Activated CD8-positive, alpha-beta memory T cell treated with anti-CD3 and anti-CD28 coated beads for 24 hours (primary cell): ENCODE results near the gene RPIA.

Experiments used
- DNase-seq: peaks from one replicate; pipeline ENCODE4 v3.0.0-alpha.2; 2020

The RPIA gene

DNA sequence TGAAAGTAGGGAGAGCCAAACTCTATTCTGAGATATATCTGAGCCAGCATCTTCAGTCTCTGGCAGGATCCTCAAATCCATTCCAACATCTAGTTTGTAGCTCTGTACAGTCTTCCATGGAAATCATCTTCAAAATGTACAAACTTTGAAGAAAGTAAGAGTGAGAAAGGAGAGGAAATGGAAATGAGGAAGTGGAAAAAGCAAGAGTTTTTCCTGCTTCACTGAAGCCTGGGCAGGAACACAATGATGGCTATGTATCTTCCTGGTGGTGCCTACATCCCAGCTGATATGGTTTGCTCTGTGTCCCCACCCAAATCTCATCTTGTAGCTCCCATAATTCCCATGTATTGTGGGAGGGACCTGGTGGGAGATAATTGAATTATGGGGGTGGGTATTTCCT lies 4.1 kb upstream of the RPIA start:
- DNase-seq: no peak

DNA sequence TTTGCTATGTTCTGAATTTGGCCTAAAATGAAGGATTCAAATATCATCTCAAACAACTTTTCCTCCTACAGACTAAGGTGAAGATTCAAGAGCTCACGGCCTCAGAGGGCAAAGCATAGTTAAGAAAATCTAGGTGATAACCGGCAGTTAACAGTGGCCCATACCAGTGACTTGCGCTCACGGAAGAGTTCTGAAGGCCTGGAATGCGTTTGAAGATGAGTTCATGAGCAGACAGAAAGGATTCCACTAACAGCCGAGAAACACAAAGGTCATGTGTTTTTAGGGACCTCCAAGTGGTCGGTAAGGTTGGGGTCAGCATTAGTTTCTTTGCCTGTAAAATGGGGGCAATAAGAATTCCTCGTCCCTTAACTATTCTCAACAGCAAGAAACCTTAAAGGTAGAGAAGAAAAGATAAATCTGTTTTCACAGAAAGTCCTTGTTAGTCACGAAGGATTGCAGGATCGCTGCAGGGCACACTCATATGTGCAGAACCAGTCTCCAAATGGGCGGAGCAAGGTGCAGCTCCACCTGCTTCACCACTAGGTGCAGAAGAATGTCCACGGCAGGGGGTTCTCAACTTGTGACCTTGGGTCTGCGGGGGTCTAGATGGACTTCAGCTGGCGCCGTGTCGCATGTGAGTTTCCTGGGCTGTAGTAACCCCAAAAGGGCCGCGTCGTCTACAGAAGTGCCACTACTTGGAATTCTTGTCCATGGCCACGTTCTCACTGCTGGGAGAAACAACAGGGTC lies 708 bp upstream of the RPIA start:
- DNase-seq: no peak

DNA sequence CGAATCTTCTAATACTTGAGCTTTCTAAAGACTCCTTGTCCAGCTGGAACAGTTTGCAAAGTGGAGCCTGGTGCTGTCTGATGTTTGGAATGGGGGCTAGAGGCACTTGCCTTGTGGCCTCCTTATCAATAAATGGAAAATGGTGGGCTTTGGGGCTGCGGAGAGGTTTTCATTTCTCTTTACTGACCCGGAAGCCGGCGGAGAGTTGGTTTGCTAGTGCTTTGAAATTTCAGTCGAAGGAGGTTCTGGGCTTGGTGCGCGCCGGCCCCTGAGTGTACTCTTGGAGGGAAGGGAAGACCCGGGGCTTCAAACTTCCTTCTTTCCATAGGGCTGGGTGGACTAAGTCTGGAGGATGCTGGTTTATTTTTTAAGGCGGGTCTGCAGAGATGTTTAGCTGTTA lies 714 bp downstream of the RPIA start:
- DNase-seq: peak; percentile 72

DNA sequence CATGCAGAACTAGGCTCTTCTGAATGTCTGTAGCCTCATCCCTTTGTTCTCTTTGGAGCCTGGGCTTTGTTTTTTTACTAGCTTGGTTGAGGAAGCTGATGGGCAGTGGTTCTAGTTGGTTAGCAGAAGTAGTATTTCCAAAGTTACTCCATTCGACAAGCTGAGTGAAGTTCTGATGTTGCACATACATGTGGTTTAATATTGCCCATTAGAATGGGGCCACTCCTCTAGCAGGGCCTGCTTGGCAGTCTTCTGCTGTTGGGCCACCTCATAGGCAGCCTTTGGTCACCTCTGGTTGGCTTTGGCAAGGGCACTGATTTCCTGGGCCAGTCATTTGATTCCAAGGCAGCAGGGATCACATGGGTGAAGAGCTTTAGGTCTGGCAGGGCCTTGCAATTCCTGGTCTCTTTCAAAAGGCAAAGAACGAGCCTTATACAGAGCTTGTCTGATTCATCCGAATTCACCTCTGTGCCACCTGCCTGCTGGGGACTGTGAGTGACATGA lies 2.5 kb downstream of the RPIA start:
- no peak for DNase-seq

DNA sequence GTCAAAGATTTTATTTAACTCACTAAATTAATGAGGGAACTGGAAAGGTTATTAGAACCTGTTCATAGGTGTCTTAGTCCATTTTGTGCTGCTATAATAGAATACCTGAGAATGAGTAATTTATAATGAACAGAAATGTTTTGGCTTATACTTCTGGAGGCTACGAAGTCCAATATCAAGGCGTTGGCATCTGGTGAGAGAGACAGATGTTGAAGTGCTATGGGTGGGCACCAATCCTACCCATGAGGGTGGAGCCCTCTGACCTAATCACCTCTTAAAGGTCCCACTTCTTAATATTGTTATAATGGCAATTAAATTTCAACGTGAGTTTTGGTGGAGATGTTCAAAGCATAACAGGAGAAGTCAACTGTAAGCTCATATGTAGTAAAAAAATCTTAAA lies 5.1 kb downstream of the RPIA start:
- no peak for DNase-seq

DNA sequence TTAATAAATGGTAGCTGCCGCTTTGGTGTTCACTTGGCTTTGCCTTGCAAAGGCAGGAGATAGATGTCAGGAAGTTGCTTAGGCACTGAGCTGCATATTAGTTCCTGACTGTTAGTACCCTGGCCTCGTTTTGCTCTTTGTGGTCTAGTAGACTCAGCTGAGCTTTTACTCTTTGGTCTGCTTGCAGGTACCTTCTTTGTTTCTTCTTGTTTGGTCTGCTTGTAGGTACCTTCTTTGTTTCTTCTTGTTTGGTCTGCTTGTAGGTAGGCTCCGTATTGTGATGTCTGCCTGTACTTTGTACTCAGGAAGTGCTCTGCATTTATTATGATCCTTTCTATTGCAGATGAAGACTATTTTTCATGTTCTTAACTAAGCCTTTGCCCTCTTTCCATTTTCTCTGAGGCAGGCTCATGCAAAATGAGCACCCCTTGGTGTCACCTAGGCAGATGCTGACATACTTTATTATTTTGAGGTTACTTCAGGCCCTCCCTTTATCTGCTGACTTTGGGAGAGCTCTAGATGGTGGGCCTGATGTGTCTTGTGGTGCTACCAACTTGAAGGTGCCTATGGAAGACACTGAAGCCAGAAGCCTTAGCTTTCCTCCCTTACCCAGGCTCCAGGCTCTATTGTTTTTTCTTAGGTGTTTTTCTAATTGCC lies 6.0 kb downstream of the RPIA start:
- DNase-seq: no peak

- no peak for DNase-seq
These were observed 6.5 kb downstream of the RPIA start for GRCh38 chr2:88698027-88698413.

- DNase-seq: no peak
These were observed 7.2 kb downstream of the RPIA start for GRCh38 chr2:88698498-88699233.

DNA sequence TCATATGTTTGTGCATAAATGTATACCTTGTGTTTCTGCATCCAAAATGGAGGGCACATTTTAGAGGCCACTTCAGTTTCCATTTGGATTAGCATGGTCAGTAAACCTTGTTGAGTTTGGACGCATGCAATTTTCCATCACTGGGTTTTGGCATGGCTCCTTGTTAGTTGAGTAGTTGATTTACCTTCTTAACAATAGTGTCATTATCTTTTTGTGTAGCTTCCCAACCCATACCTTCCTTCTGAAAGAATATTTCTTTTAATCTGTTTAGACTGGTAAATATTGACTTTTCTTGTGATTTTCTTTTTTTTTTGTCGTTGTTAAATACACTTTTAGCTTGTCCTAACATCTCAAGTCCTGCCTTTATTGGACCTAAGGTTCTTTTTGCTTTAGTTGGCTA lies 15.5 kb downstream of the RPIA start:
- DNase-seq: no peak

DNA sequence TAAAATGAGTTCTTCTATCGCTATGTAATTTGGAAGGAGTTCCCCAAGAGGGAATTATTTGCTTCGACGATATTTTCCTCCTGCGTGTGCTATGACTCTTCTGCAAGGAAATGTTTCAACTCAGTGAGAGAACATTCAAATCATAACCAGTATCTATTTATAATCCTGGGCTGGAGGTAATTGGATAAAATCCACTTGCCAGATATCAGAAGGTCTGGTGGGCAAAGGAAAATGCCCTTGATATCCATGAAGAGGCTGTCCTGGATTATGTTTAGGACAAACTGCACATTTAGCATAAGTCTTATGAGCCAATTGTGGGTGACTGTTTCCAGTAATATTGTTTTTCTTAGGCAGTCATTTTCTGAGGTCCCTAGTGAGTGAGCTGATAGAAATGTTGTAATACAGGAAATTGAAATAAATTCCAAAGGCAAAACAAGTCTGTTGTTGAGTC lies 17.7 kb downstream of the RPIA start:
- DNase-seq: no peak

DNA sequence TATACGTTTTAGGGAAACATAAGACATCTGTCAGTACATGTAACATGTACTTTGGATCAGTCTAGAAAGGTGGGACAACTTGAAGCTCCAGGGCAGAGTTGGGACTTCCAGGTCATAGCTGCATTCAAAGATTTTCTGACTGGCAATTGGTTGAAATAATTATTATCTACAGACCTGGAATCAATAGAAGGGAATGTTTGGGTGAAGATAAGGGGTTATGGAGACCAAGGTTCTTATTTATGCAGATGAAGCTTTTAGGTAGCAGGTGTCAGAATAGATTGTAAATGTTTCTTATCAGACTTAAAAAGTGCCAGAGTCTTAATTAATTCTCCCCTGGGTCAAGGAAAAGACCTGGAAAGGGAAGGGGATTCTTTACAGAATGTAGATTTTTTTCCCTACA lies 19.8 kb downstream of the RPIA start:
- DNase-seq: no peak

- no peak for DNase-seq
These were observed 20.4 kb downstream of the RPIA start for GRCh38 chr2:88711897-88712296.

GRCh38 chr2:88713408-88713807 lies 21.9 kb downstream of the RPIA start:
- DNase-seq: no peak

GRCh38 chr2:88714667-88715066 lies 23.2 kb downstream of the RPIA start:
- DNase-seq: no peak

DNA sequence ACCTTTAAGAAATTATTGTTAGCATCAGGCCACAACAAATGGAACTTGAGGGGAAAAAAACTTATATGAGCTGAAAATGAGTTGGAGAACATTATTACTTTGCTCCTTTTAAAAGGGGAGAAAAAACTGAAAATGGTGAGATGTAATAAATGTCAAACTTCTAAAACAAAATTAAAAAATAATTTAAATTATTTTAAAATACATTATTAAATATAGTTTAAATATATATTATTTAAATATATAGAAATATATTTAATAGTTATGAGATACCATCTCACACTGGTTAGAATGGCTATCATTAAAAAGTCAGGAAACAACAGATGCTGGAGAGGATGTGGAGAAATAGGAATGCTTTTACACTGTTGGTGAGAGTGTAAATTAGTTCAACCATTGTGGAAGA lies 28.9 kb downstream of the RPIA start:
- DNase-seq: no peak

- no peak for DNase-seq
These were observed 29.8 kb downstream of the RPIA start for GRCh38 chr2:88721268-88721667.

GRCh38 chr2:88724643-88725332 lies 33.3 kb downstream of the RPIA start:
- DNase-seq: no peak

DNA sequence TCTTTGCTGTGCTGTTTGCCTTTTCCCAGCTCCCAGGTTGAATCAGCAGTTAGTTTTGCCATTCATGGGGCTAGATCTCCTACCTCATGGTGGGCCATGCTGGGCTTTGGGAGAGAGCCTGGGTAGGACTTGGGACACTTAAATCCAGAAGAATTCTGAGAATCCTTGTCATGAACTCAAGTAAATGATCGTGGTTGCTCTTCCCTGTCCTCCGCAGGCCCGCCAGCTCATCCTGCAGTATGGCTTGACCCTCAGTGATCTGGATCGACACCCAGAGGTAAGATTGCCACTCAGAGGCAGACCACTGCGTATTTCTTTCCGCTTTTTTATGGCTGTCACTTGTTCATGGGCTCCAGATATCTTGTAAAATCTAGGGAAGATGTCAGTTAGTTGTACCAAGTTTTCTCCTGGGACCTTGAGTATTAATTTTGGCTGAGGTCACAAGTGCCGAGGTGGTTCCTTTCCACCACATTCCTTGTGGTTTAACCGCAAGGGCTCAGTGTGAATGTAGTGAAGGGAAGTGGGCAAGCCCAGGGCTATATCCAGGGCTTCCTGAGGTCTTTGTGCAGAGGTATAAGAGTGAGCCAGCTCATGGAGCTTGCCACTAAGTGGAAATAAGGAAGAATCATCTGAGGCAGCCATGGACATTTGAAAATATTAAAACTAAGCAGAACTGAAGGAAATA lies 37.7 kb downstream of the RPIA start:
- no peak for DNase-seq

- no peak for DNase-seq
These were observed 41.9 kb downstream of the RPIA start for GRCh38 chr2:88733155-88733902.

- no peak for DNase-seq
These were observed 43.7 kb downstream of the RPIA start for GRCh38 chr2:88735133-88735532.

DNA sequence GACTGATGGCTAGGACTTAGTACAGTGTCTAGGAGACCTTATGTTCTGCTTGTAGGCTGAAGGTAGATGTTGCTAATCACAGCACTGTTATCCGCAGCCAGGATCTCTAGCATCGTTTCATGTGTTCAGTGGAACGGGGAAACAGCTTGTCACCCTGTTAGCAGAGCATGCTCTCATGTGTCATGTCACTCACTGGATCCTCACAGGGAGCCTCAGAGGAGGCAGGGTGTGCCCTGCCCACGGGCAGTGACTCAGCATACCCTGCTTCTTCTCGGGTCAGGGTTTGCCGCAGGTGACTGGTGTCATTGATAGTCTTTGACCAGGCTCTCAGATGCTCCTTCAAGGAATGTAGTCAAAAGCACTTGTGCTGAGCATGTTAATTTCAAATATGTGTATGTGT lies 44.4 kb downstream of the RPIA start:
- DNase-seq: no peak

DNA sequence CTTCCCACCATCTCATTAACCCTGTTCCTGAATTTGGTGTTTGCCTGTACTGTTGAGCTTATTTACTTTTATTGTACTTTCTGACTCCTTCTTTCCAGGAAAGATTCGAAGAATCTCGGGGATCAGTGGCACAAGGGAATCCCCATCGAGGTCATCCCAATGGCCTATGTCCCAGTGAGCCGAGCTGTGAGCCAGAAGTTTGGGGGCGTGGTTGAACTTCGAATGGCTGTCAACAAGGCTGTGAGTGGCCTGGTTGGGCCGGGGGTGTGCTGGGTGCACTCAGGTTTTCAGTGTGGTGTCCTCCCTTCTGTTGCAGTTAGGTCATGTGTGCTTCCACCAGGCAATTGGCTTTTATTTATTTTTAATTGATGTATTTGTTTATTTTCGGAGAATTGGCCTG lies 45.0 kb downstream of the RPIA start:
- DNase-seq: no peak
